RPMI8226 (cell line): ENCODE data around the gene SUMO2.
"Not testable (repeated sequence)": the region's sequence is repeated elsewhere in the genome, so short reads cannot be mapped to it uniquely, and the experiment has no call there.

Source experiments
- DNase-seq: peaks from one replicate; pipeline ENCODE4 v3.0.0-alpha.2; 2015

SUMO2 gene

GRCh38 chr17:75182569-75183436, at the start of gene SUMO2:
SUMO2 (minus strand) TSS chr17:75182959; CDS start chr17:75182834, 125 bp downstream.
- peak; percentile 97 for DNase-seq

- no peak for DNase-seq
Measured at GRCh38 chr17:75231741-75232464, 49.1 kb upstream of the SUMO2 start.

GRCh38 chr17:75231071-75231470, 48.3 kb upstream of the SUMO2 start:
- DNase-seq = no peak

GRCh38 chr17:75228847-75229246, 46.1 kb upstream of the SUMO2 start:
- DNase-seq = no peak

- no peak for DNase-seq
Measured at GRCh38 chr17:75228305-75228704, 45.5 kb upstream of the SUMO2 start.

GRCh38 chr17:75227729-75228128, 45.0 kb upstream of the SUMO2 start:
- no peak for DNase-seq

GRCh38 chr17:75225016-75225415, 42.3 kb upstream of the SUMO2 start:
- DNase-seq = no peak

- DNase-seq = no peak
Measured at GRCh38 chr17:75219815-75220214, 37.1 kb upstream of the SUMO2 start.

GRCh38 chr17:75218131-75218530, 35.4 kb upstream of the SUMO2 start:
- DNase-seq = no peak

- DNase-seq = no peak
Measured at GRCh38 chr17:75209061-75209460, 26.3 kb upstream of the SUMO2 start.

GRCh38 chr17:75208161-75208560, 25.4 kb upstream of the SUMO2 start:
- DNase-seq = no peak

- no peak for DNase-seq
Measured at GRCh38 chr17:75207760-75208159, 25.0 kb upstream of the SUMO2 start.

- DNase-seq = not testable (repeated sequence)
Measured at GRCh38 chr17:75207050-75207407, 24.3 kb upstream of the SUMO2 start.

GRCh38 chr17:75205793-75206163, 23.0 kb upstream of the SUMO2 start:
- DNase-seq = no peak

- DNase-seq = peak; percentile 93
Measured at GRCh38 chr17:75205037-75205792, 22.5 kb upstream of the SUMO2 start, which contains the start of gene NUP85. NUP85 (plus strand) TSS chr17:75205679; CDS start chr17:75205762, 83 bp downstream.

- DNase-seq = no peak
Measured at GRCh38 chr17:75199886-75200618, 17.3 kb upstream of the SUMO2 start.

GRCh38 chr17:75194879-75195278, 12.1 kb upstream of the SUMO2 start:
- no peak for DNase-seq

GRCh38 chr17:75191584-75191983, 8.8 kb upstream of the SUMO2 start:
- DNase-seq = no peak

- no peak for DNase-seq
Measured at GRCh38 chr17:75188614-75189013, 5.9 kb upstream of the SUMO2 start.

GRCh38 chr17:75183999-75184884, 1.5 kb upstream of the SUMO2 start:
- DNase-seq = no peak

- DNase-seq = no peak
Measured at GRCh38 chr17:75182319-75182568, 515 bp downstream of the SUMO2 start.
